K562 (cell line): ENCODE measurements around the gene NFKBIB. TPM values are rescaled to one million over a fixed set of nuclear protein-coding genes. Genes with fewer than 3 reads are reported as not detected.

Experiments
- ARID1B ChIP-seq: fragments of 450-650 bp; IDR thresholded peaks from 2 replicates; pipeline ENCODE4 v1.6.1; 2016; ENCODE audit warnings: antibody characterized with exemption, mild to moderate bottlenecking, inconsistent platforms
- CBFA2T2 ChIP-seq: fragments of 450-650 bp; conservative IDR thresholded peaks from 2 replicates; pipeline ENCODE4 v1.6.1; 2017; ENCODE audit warnings: mild to moderate bottlenecking
- CBFA2T3 ChIP-seq: fragments of 450-650 bp; IDR thresholded peaks from 2 replicates; pipeline ENCODE4 v1.6.1; 2017
- CTBP1 ChIP-seq: fragments of 450-650 bp; IDR thresholded peaks from 2 replicates; pipeline ENCODE4 v1.6.1; 2016; ENCODE audit warnings: borderline replicate concordance
- DPF2 ChIP-seq: fragments of 450-650 bp; IDR thresholded peaks from 2 replicates; pipeline ENCODE4 v1.6.1; 2016
- EP400 ChIP-seq: fragments of 450-650 bp; IDR thresholded peaks from 2 replicates; pipeline ENCODE4 v1.6.1; 2017; ENCODE audit warnings: antibody characterized with exemption, mild to moderate bottlenecking, moderate library complexity
- FOXK2 ChIP-seq, 2 experiments: fragments of 450-650 bp; IDR thresholded peaks in 1 of 2; conservative IDR thresholded peaks in 1 of 2; 2 replicates each; pipeline ENCODE4 v1.6.1; 2016; ENCODE audit warnings: low read depth in 2 of 2, mild to moderate bottlenecking in 1 of 2
- KDM1A ChIP-seq, 2 experiments: fragments of 450-650 bp; IDR thresholded peaks; 2 replicates each; pipeline ENCODE4 v1.6.1; 2016; ENCODE audit warnings: mild to moderate bottlenecking in 2 of 2
- MAX ChIP-seq: sonication (generic); formaldehyde crosslinking; IDR thresholded peaks from 2 replicates; pipeline ENCODE4 v1.9.0; 2022; ENCODE audit warnings: mild to moderate bottlenecking, missing genetic modification reagents
- MGA ChIP-seq: fragments of 450-650 bp; IDR thresholded peaks from 2 replicates; pipeline ENCODE4 v1.6.1; 2016; ENCODE audit warnings: mild to moderate bottlenecking, moderate library complexity
- MNT ChIP-seq, 2 experiments: fragments of 450-650 bp; conservative IDR thresholded peaks; 2 replicates each; pipeline ENCODE4 v1.6.1; 2017; ENCODE audit warnings: mild to moderate bottlenecking in 2 of 2, moderate library complexity in 2 of 2
- NCOR1 ChIP-seq: fragments of 450-650 bp; IDR thresholded peaks from 2 replicates; pipeline ENCODE4 v1.6.1; 2016; ENCODE audit warnings: mild to moderate bottlenecking, moderate library complexity
- TCF3 ChIP-seq: sonication (generic); formaldehyde crosslinking; IDR thresholded peaks from 2 replicates; pipeline ENCODE4 v1.4.0; 2020; ENCODE audit warnings: mild to moderate bottlenecking, missing genetic modification reagents
- polyA plus RNA-seq, 8 experiments: library from polyadenylated mRNA; depleted of rRNA in 4 of 8; stranded (reverse) in 5 of 8; unstranded in 3 of 8; fragments of >200 nt; fragmentation: Nextera tagmentation in 2 of 8; fragmentation: Illumina TruSeq in 1 of 8; extraction: Ambion mirVana in 2 of 8; extraction: Trizol in 1 of 8; gene quantifications; 2 replicates each; pipeline versions ENCODE4 v1.2.1 to v1.2.3, GENCODE V29; 2011 to 2014; ENCODE audit warnings: inconsistent platforms in 1 of 8, missing spikeins in 1 of 8
- total RNA-seq, 7 experiments: library from RNA; depleted of rRNA in 6 of 7; stranded (reverse); fragments of >200 nt in 6 of 7; fragmentation: Illumina TruSeq in 2 of 7; extraction: Trizol in 2 of 7; gene quantifications; 2 replicates each; pipeline versions ENCODE4 v1.2.1 to v1.2.3, GENCODE V29; 2011 to 2021; ENCODE audit warnings: low replicate concordance in 1 of 7

The NFKBIB gene
- total and polyA plus RNA-seq, 9 of the 15 experiments (the other 6 are each of a cell fraction or from before 2014, with no cell fraction given), result 1.5 to 44.9 (median 10.4) TPM

GRCh38 chr19:38854961-38855360 is 44.8 kb upstream of the NFKBIB start (continued):
- peak; percentile 17; the same call in 1 of the 2 replicates for TF ChIP-seq MGA
- peak; percentile 39; the same call in 1 of the 2 replicates for TF ChIP-seq CTBP1
- peak in 1 of 2 experiments; percentile 38; a peak in 1 of 4 replicates for TF ChIP-seq KDM1A (IDR thresholded peaks at IDR 0.05)
- TF ChIP-seq MNT (conservative IDR thresholded peaks at IDR 0.05), result peak; percentile 58 to 81; a peak in 3 of 4 replicates
- peak; percentile 78 for TF ChIP-seq CBFA2T2
- peak; percentile 76 for TF ChIP-seq ARID1B
- TF ChIP-seq TCF3 (CRISPR knock-in tag), result peak; percentile 49
- TF ChIP-seq NCOR1, result peak; percentile 45; the same call in 1 of the 2 replicates
- peak in 1 of 2 experiments; percentile 38; a peak in 1 of 4 replicates for TF ChIP-seq FOXK2 (conservative IDR thresholded peaks at IDR 0.05 in 1 of 2, IDR thresholded peaks at IDR 0.05 in 1 of 2; ENCODE audit: low read depth in 2 of 2)
- peak; percentile 60; the same call in 1 of the 2 replicates for TF ChIP-seq DPF2
- peak; percentile 43; the same call in 1 of the 2 replicates for TF ChIP-seq EP400
- TF ChIP-seq CBFA2T3, result peak; percentile 84
- peak; percentile 67 for TF ChIP-seq MAX (CRISPR knock-in tag)
